ENCODE results near the gene YPEL5.

DNA sequence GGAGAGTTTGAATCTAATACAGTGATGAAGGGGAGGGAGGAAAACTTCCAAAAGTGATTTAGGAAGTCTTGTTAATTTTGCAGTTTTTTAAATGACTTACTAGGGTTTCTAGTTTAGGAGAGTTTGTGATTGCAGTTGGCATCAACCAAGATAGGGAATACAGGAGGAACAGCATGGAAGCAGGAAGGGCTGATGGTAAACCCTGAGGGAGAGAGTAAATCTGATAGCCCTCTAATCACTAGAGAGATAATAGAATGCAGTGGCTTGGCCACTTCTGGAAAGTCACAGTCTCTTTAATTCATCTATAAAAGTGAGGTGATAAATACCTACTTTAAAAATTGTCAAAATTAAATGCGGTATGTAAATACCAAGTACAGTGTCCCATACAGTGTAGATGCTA, 5.6 kb downstream of the YPEL5 start:
- TF ChIP-seq AR (CRISPR knock-in tag; IDR thresholded peaks at IDR 0.05) (no peak), CTCF (IDR thresholded peaks at IDR 0.05) (no peak), NR3C1 (CRISPR knock-in tag; conservative IDR thresholded peaks at IDR 0.05; ENCODE audit: low read depth) (no peak), CBFB (CRISPR knock-in tag; IDR thresholded peaks at IDR 0.05; ENCODE audit: low read depth) (no peak), GABPB1 (CRISPR knock-in tag; IDR thresholded peaks at IDR 0.05) (no peak), ZNF317 (CRISPR knock-in tag; IDR thresholded peaks at IDR 0.05; ENCODE audit: borderline replicate concordance, low read depth) (no peak), EMX1 (CRISPR knock-in tag; IDR thresholded peaks at IDR 0.05) (no peak)
- TF ChIP-seq, protein P1, sequence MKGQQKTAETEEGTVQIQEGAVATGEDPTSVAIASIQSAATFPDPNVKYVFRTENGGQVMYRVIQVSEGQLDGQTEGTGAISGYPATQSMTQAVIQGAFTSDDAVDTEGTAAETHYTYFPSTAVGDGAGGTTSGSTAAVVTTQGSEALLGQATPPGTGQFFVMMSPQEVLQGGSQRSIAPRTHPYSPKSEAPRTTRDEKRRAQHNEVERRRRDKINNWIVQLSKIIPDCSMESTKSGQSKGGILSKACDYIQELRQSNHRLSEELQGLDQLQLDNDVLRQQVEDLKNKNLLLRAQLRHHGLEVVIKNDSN (CRISPR knock-in tag; IDR thresholded peaks at IDR 0.05): no peak

Data from WTC11 (cell line).